HepG2 (cell line): Measurements from ENCODE around the gene PLCG1. TPM values are rescaled to one million over a fixed set of nuclear protein-coding genes. Genes with fewer than 3 reads are reported as not detected.

Experiments used
- GABPB1 ChIP-seq: IDR thresholded peaks from 2 replicates; pipeline ENCODE4 v1.6.1; 2016; ENCODE audit warnings: mild to moderate bottlenecking, missing genetic modification reagents, moderate library complexity, missing compliant biosample characterization
- HDAC6 ChIP-seq: fragments of 200-600 bp; sonication (generic); IDR thresholded peaks from 2 replicates; pipeline ENCODE4 v1.7.0; 2017; ENCODE audit warnings: mild to moderate bottlenecking, antibody characterized with exemption, low read length, low read depth
- HOXA3 ChIP-seq: sonication (generic); formaldehyde crosslinking; IDR thresholded peaks from 2 replicates; pipeline ENCODE4 v1.5.0; 2020; ENCODE audit warnings: missing genetic modification reagents
- KDM4B ChIP-seq: sonication (generic); formaldehyde crosslinking; IDR thresholded peaks from 2 replicates; pipeline ENCODE4 v1.4.0; 2020; ENCODE audit warnings: missing genetic modification reagents
- MAX ChIP-seq: IDR thresholded peaks from 2 replicates; pipeline ENCODE4 v1.6.1; 2012; ENCODE audit warnings: inconsistent platforms
- NFYC ChIP-seq: IDR thresholded peaks from 2 replicates; pipeline ENCODE4 v1.6.1; 2016; ENCODE audit warnings: missing genetic modification reagents, missing compliant biosample characterization
- PHF20 ChIP-seq: sonication (generic); formaldehyde crosslinking; IDR thresholded peaks from 2 replicates; pipeline ENCODE4 v1.5.0; 2020; ENCODE audit warnings: mild to moderate bottlenecking, missing genetic modification reagents
- POLR2G ChIP-seq: fragments of 200-400 bp; formaldehyde crosslinking; IDR thresholded peaks from 2 replicates; pipeline ENCODE4 v1.6.1; 2018; ENCODE audit warnings: mild to moderate bottlenecking, low read depth, low read length, moderate library complexity
- SNAPC5 ChIP-seq: sonication (generic); formaldehyde crosslinking; IDR thresholded peaks from 2 replicates; pipeline ENCODE4 v1.8.1; 2023; ENCODE audit warnings: mild to moderate bottlenecking, missing genetic modification reagents, borderline replicate concordance
- SP1 ChIP-seq, 2 experiments: fragments of 450-650 bp in 1 of 2; sonication (generic) in 1 of 2; formaldehyde crosslinking in 1 of 2; IDR thresholded peaks; 2 replicates each; pipeline versions ENCODE4 v1.4.0 to v1.6.1; 2016 to 2020; ENCODE audit warnings: missing genetic modification reagents in 1 of 2
- SRF ChIP-seq: IDR thresholded peaks from 2 replicates; pipeline ENCODE4 v1.6.1; 2011; ENCODE audit warnings: mild to moderate bottlenecking, low read depth, low read length, moderate library complexity
- ZHX2 ChIP-seq, 2 experiments: sonication (generic) in 1 of 2; formaldehyde crosslinking in 1 of 2; IDR thresholded peaks; 2 replicates each; pipeline versions ENCODE4 v1.6.1 to v1.9.0; 2014 to 2022; ENCODE audit warnings: antibody characterized with exemption in 1 of 2, borderline replicate concordance in 1 of 2, inconsistent platforms in 1 of 2, low read depth in 1 of 2, missing genetic modification reagents in 1 of 2
- ZNF101 ChIP-seq: sonication (generic); formaldehyde crosslinking; IDR thresholded peaks from 2 replicates; pipeline ENCODE4 v1.4.0; 2020; ENCODE audit warnings: mild to moderate bottlenecking, low read depth, missing genetic modification reagents, borderline replicate concordance
- ZNF275 ChIP-seq: sonication (generic); formaldehyde crosslinking; IDR thresholded peaks from 2 replicates; pipeline ENCODE4 v1.8.0; 2022; ENCODE audit warnings: missing genetic modification reagents, mild to moderate bottlenecking, inconsistent platforms, borderline replicate concordance
- ZNF432 ChIP-seq: sonication (generic); formaldehyde crosslinking; IDR thresholded peaks from 2 replicates; pipeline ENCODE4 v1.5.0; 2020; ENCODE audit warnings: missing genetic modification reagents, mild to moderate bottlenecking, borderline replicate concordance
- ZNF446 ChIP-seq: sonication (generic); formaldehyde crosslinking; IDR thresholded peaks from 2 replicates; pipeline ENCODE4 v1.5.0; 2020; ENCODE audit warnings: mild to moderate bottlenecking, missing genetic modification reagents
- ZNF598 ChIP-seq: sonication (generic); formaldehyde crosslinking; IDR thresholded peaks from 2 replicates; pipeline ENCODE4 v1.5.1; 2020; ENCODE audit warnings: mild to moderate bottlenecking, missing genetic modification reagents, borderline replicate concordance
- ZNF746 ChIP-seq: sonication (generic); formaldehyde crosslinking; IDR thresholded peaks from 2 replicates; pipeline ENCODE4 v1.8.0; 2022; ENCODE audit warnings: mild to moderate bottlenecking, missing genetic modification reagents
- ZNF790 ChIP-seq: sonication (generic); formaldehyde crosslinking; IDR thresholded peaks from 2 replicates; pipeline ENCODE4 v1.8.0; 2022; ENCODE audit warnings: missing genetic modification reagents, mild to moderate bottlenecking, borderline replicate concordance
- polyA plus RNA-seq, 8 experiments: library from polyadenylated mRNA; depleted of rRNA in 3 of 8; stranded (reverse) in 7 of 8; unstranded in 1 of 8; fragments of >200 nt; fragmentation: Illumina TruSeq in 4 of 8; extraction: Trizol in 4 of 8; gene quantifications; 2 replicates each; pipeline versions ENCODE4 v1.2.1 to v1.2.3, GENCODE V29; 2011 to 2016; ENCODE audit warnings: low read depth in 4 of 8, missing spikeins in 1 of 8, mixed read lengths in 1 of 8; ENCODE audit not compliant: insufficient read depth in 1 of 8
- total RNA-seq, 5 experiments: library from RNA; depleted of rRNA; stranded (reverse); fragments of >200 nt; fragmentation: Illumina TruSeq; extraction: Trizol; gene quantifications; 2 replicates each; pipeline ENCODE4 v1.2.3, GENCODE V29; 2016; ENCODE audit warnings: low read depth in 1 of 5

The PLCG1 gene
- total and polyA plus RNA-seq, 2 of the 13 experiments (the other 11 are each of a cell fraction or from before 2014, with no cell fraction given) = 85.3 to 158 TPM

GRCh38 chr20:41136680-41137613, at the start of gene PLCG1 (continued):
- TF ChIP-seq ZNF275 (CRISPR knock-in tag) = peak; percentile 95
- TF ChIP-seq HDAC6 = no peak
- TF ChIP-seq POLR2G = peak; percentile 85
- peak; percentile 79 for TF ChIP-seq HOXA3 (CRISPR knock-in tag)
- 0 out of 2 replicates have a peak, but pooled peaks have one; percentile 79 for TF ChIP-seq ZNF746 (CRISPR knock-in tag)
- TF ChIP-seq ZNF101 (CRISPR knock-in tag) = peak; percentile 71; the same call in 1 of the 2 replicates
- TF ChIP-seq SRF = no peak
- TF ChIP-seq PHF20 = peak; percentile 66; the same call in 1 of the 2 replicates
- no peak for TF ChIP-seq SP1 (IDR thresholded peaks at IDR 0.05)
- TF ChIP-seq SP1 (CRISPR knock-in tag; IDR thresholded peaks at IDR 0.05) = peak; percentile 96
- peak; percentile 99 for TF ChIP-seq ZNF446
- TF ChIP-seq GABPB1 (CRISPR knock-in tag) = peak; percentile 86
- no peak; the same call in 1 of the 2 replicates for TF ChIP-seq ZHX2 (IDR thresholded peaks at IDR 0.05; ENCODE audit: low read depth)
- TF ChIP-seq ZHX2 (CRISPR knock-in tag; IDR thresholded peaks at IDR 0.05; ENCODE audit: borderline replicate concordance) = peak; percentile 97; the same call in 1 of the 2 replicates
- TF ChIP-seq ZNF598 (CRISPR knock-in tag) = peak; percentile 88; the same call in 1 of the 2 replicates
- no peak; the same call in 1 of the 2 replicates for TF ChIP-seq ZNF432 (CRISPR knock-in tag)
- peak; percentile 53 for TF ChIP-seq MAX
- no peak; the same call in 1 of the 2 replicates for TF ChIP-seq KDM4B (CRISPR knock-in tag)
- TF ChIP-seq SNAPC5 (CRISPR knock-in tag) = peak; percentile 68; the same call in 1 of the 2 replicates
- peak; percentile 92 for TF ChIP-seq NFYC (CRISPR knock-in tag)
- peak; percentile 89; the same call in 1 of the 2 replicates for TF ChIP-seq ZNF790 (CRISPR knock-in tag)
